GM19025 (cell line): ENCODE data around the gene RANBP1.
"Not testable (repeated sequence)": the region's sequence is repeated elsewhere in the genome, so short reads cannot be mapped to it uniquely, and the experiment has no call there.

ENCODE experiments used
- ATAC-seq: cut with Tn5 transposase; IDR thresholded peaks from one replicate; pipeline ENCODE4 v1.9.1; 2021; ENCODE audit warnings: mild to moderate bottlenecking, low read depth, moderate library complexity; ENCODE audit not compliant: unreplicated experiment

RANBP1 gene

DNA sequence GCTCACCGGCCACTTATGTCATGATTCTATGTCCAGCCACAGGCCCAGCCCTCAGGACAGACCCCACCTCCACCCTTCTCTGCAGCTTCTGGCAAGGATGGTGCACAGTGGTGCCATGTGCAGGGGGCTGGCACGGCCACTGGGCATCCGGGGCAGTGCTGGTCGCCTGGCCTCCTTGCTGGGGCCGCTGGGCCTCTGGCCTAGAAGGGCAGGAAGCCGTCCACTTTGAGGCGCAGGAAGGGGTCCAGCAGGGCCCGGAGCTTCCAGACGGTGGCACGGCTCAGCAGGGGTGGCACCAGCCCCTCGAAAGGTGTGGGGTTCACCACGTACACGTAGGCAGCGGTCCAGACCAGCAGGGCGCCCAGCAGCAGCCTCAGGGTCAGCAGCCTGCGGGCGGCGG is 32.5 kb downstream of the RANBP1 start:
- no peak for ATAC-seq

DNA sequence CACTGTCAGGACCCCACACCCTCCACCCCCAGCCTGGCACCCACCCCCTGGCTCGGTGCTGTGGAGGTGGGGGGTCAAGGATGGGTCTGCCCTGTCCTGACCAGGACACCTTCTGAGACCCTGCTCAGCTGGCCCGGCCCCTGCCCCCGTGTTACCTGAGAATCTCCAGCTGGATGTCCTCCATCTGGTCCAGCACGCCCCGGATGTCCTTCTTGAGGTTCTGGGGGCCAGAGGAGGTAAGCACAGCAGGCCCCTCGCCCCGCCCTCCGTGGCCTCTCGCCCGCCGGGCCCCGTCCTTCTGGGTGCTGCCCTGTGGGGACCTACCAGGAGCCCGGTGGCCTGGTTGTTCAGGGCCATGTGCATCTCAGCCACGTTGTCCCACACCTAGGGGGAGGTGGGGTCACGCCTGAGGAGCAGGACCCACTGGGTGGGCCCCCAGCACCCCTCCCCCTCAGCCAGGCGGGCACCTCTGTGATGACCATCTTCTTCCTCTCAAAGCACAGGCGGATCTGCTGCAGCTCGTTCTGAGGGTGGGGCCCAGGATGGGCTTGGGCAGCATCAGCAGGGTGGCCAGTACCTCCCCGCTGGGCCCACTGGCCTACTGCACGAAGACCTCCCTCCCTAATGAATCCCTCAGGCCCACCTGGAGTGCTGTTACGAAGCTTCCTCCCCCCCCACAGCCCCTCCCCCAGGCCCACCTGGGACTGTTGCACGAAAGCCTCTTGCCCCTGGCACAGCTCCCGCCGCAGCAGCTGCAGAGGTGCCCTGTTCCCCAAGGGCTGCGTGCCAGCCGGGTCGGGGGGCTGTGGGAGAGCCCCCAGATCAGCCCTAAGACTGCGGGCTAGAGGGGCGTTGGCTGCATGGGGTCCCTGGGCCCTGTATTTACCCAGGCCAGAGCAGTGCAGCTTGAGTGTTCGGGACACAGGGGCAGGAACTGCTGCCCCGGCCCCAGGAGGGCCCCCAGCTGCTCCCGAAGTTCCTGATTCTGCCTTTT is 33.6 kb downstream of the RANBP1 start:
- no peak for ATAC-seq

DNA sequence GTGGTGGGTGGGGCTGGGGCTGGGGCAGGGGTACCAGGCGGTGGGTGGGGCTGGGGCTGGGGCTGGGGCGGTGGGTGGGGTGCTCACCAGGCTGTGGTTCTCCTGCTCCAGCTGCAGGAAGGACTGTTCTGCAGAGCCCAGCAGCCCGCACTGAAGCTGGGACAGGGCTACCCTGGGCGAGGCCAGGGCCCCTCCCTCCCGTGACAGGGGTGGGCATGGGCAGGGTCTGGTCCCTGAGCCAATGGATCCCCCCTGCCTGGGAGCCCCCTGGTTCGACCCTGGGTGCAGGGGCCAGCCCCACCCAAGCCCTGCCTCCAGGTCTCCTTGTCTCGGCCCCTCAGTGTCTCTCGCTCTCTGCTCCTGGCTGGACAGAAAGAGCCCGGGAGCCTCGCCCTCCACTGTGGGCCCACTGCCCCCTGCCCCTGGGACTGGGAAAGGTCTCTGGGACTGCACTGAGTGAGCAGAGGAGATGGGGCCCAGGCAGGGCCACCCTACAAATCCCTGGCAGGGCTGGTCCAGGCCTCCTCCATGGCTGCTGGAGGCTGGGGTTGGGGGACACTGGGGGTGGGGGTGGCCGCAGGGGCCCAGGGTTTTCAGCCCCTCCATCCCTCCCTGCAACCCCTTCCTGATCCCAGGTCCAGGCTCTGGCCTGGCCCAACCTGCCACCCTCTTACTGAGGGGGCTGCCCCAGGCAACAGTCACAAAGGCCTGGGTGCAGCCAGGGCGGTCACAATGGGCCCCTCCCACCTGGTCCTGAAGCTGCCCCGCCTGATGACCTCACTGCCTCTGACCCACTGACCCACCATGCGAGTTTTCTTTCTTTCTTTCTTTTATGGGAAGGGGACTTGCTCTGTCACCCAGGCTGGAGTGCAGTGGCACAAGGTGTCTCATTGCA is 34.7 kb downstream of the RANBP1 start, which contains the start of gene CCDC188:
Gene CCDC188, minus strand, starts transcription at position 675 of the 895 bp plus-strand sequence. Its CDS starts 69 bp downstream, at position 606.
- no peak for ATAC-seq

DNA sequence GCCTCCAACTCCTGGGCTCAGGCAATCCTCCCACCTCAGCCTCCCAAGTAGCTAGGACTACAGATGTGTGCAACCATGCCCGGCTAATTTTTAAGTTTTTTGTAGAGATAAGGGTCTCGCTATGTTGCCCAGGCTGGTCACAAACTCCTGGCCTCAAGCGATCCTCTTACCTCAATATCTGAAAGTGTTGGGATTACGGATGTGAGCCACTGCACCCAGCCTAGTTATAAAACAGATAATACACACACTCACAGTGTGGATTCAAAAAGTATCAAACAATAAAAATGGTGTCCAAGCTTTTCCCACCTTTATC is 35.3 kb downstream of the RANBP1 start:
- no peak for ATAC-seq

DNA sequence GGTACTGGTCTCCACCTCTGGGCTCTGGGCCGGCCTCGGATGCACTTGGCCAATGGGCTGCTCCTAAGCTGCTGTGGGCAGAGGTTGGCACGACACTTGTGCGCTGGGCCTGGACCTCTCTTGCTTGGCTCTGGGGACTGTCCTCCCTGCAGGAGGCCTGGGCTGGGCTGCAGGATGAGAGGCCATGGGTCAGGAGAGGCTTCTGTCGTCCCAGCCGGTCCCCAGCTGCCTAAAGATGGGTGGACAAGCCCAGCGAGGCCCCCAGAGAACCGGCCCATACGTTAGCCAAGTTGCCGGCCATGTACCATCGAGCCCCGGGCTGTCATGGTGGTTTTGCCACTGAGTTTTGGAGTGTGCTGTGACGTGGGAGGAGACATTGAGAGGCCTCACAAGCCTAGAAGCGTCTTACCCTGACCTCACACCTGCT is 36.6 kb downstream of the RANBP1 start:
- no peak for ATAC-seq

DNA sequence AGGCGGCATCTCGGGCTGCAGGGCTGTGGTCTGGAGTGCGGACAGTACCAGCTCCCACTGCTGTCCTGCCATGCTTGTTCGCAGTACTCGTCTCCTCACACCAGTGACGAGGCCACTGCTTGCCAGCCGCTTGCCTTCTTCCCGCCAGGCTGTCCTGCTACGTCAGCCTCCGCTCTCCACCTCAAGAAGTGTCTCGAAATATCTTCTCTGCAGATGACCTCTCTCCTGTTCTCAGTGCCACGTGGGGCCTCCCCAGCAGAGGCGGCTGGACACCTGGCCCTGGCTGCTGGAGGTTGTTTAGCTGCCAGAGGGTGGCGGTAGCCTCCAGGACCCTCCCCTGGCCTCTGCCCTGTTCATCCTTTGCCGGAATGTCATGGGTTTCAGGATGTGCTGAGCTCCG is 38.0 kb downstream of the RANBP1 start:
- ATAC-seq, result no peak

DNA sequence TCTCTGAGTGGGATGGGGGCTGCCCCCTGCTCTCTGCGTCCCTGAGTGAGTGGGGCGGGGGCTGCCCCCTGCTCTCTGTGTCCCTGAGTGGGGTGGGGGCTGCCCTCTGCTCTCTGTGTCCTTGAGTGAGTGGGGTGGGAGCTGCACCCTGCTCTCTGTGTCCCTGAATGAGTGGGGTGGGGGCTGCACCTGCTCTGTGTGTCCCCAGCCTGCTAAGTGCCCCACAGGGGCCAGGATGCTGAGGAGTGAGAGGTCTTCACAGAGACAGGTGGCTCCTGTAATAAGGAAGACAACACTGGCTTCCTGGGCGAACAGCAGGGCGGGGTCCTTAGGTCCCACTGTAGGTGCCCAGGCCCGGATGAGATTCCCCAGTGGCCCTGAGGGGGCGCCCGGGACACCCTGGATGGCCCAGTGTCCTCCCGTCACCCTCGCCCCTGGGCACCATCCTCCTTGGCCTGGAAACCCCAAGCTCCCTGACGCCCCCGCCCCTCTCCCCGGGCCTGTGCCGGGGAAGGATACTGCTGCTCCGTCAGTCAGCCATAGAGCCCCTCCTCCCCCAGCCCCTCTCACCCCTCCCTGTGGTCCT is 38.8 kb downstream of the RANBP1 start:
- no peak for ATAC-seq

DNA sequence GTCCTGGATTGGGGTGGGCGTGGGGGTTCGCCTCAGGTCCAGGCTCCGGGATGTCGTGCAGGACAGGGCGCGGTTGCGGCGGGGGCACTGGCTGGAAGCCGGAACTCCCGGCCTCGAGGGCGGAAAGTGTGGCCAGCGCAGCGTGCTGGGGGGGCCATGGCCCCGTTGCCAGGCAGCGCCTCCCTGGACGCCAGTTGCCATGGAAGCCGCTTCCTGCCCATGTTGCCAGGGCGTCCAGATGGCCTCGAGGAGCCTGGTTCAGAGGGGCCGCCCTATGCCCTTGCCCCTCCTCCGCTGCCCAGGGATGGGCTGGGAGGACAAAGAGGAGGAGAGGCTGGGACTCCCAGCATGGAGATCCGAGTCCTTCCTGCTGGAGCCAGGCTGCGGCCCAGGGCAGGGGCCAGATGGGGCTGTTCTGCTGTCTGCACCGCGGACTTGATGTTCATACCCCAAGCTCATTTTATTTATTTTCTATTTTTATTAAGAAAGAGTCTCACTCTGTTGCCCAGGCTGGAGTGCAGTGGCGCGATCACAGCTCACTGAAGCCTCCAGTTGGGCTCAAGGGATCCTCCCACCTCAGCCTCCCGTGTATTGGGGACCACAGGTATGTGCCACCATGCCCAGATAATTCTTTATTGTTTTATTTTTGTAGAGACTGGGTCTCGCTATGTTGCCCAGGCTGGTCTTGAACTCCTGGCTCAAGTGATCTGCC is 39.6 kb downstream of the RANBP1 start:
- no peak for ATAC-seq

DNA sequence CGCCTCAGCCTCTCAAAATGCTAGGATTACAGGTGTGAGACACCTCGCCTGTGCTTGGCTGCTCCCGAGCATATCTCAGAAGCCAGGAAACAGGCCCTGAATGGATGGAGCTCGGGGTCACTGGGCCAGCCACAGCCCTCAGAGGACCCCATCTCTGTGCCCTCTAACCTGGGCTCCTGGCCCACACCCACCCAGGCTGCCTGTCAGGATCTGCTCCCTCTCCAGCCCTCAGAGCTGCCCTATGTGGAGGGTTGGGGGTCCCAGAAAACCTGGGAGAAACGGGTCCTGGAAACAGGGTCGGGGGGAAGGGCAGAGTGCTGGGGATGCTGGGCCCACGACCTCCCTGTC is 40.1 kb downstream of the RANBP1 start:
- no peak for ATAC-seq

DNA sequence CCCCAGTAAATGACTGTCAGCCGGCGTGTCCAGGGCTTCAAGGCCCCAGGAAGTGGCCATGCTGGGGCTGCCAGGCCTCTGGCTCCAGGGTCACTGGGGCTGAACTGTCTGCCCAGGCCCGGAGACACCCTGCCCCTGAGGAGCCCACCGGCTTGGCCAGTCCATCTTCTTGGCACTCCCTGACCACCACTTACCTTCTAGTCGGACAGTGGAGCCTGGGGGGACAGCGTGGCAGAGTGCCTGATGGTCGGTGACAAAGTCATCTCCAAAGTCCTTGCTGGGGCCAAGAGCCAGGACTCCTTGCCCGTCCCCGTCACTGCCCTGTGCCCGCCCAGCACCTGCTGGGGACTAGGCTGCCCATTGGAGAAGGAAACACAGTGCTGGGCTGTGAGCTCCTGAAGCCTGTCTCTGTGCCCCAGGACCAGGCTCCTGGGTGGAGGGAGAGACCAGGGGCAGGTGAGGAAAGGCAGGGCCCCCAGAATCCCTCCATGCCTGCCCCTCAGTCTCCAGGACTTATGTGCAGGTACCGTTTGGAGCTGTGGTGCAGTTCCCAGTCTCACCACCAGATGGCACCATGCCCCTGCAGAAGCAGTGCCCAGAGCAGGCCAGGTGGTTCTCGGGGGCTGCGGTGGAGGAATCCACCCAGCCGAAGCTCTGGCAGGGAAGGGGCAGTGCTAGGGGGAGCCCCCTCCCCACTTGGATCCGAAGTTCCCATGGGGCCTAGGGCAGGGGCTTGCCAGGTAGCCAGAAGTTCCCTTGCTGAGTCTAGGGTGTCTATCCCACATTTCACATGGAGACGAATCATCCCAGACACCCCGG is 40.9 kb downstream of the RANBP1 start:
- ATAC-seq, result no peak

DNA sequence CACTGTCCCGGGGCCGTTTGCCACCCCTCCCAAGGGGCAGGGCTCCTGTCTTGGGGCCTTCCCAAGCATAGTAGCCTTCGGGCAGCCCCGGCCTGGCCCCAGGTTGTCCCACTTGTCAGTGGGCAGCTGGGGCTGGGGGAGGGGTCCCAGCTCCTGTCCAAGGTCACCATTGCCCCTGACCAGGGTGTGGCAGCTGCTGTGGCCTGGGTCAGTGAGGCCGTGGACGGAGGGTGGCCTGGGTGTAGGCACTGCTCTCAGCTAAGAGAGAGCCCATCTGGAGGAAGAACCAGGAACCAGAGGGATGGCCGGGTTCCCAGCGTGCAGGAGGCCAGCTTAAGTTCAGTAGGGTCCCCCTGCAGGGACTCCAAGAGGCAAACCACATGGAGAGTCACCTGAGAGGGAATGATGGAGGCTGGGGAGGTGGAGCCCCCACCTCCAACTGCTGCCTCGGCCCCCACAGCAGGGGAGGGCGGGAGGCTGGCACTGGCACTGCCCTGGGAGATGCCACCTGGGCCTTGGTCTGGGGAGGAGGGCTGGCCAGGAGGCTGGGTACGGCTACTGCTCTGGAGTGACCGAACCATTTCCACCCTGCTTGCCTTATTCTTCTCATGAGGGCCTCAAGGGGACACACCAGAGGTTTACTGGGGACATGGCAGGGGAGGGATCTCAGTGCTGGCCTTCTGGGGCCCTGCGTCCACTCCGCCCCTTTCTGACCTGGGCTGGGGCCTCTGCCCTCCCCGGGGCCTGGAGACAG is 41.7 kb downstream of the RANBP1 start:
- ATAC-seq, result no peak

DNA sequence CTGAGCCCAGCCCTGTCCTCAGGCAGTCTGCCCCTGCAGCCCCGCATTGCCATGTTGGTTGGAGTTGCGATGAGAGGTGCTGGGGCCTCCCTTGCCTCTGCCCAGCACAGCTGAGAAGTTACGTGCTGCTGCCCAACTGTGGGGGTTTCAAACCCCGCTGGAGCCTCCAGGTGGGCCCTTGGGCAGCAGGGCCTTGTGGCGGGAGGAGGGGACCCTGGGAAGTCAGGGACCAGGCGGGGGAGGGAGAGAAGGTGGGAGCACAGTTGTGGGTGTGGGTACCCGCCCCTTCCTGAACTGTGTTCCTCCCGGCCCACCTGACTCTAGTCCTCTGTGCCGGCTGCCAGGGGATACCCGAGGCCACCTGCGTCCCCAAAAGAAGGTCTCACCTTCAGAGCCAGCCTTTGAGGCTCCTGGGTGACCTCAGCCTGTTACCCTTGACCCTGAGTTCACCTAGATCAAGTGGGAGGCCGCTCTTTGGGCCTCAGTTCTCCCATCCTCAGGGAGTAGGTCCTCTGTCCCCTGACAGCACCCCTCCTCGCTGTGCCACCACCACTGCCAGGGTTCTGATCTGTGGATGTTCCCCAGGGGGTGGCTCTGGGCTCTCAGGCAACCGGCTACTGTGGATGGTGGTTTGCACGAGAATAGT is 42.6 kb downstream of the RANBP1 start:
- no peak for ATAC-seq

DNA sequence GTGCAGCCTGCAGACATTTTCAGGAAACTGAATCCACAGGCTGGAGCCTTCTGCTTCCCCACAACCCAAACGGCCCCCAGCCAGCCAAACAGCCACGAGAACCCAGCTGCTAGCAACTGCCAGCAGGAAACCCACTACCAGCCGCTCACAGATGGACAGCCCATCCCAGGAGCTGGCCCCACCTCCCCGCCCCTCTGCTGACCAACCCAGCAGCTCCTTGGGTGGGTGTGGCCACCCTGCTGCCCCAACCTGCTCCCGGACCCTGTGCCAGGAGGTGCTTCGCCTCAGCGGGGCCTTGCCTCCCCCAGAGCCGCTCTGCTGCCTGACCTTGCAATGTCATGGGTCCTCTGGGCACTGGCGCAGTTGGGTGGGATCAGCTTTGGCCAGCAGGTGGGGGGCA is 43.2 kb downstream of the RANBP1 start:
- no peak for ATAC-seq

DNA sequence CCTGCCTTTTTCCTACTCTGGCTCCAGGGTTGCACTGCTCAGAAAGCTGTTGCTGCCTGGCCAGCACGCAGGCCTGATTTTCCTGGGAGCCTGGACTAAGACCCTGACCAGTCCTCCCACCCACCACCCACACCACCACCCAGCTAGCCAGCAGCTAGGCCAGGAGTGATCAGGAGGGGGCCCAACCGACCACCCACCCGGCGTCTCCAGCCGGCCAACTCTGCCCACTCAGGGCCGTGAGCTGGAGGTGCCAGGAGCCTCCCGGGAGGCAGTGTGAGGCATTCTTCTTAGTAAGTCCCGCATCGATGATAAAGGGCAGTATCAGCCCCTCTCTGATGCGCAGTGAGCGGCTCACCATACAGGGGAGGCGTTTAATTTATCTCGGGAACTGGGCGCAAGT is 43.6 kb downstream of the RANBP1 start:
- not testable (repeated sequence) for ATAC-seq

DNA sequence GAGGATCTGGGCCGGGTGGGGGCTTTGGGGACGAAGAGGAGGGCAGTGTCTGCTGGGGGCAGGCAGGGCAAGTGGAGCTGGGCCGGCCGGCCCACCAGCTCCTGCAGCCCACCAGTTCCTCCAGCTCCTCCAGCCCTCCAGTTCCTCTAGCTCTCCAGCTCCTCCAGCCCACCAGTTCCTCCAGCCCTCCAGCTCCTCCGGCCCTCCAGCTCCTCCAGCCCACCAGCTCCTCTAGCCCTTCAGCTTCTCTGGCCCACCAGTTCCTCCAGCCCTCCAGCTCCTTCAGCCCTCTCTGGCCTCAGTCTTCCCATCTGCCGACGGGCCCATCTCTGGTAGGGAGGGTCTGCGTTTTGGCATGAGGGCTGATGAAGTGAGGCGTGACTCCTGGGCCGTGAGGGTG is 44.1 kb downstream of the RANBP1 start:
- ATAC-seq, result no peak

DNA sequence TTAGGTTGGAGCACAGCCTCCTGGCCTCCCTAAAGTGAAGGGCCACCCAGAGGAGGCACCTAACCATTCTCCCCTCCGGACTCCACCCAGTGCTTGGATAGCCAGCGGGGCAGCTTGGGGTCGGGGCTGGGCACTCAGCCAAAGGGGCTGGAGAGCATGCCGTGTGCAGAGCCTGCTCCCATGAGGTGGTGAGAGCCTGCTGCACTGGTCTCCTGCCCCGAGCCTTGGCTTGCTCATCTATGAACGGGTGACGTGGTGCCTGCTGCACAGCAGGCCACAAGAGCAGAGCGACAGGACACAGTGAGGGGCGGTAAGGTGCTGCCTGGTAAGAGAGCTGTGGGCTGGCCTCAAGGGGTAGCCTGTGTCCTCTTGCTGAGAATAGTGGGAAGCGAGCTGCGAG is 49.0 kb downstream of the RANBP1 start:
- no peak for ATAC-seq

DNA sequence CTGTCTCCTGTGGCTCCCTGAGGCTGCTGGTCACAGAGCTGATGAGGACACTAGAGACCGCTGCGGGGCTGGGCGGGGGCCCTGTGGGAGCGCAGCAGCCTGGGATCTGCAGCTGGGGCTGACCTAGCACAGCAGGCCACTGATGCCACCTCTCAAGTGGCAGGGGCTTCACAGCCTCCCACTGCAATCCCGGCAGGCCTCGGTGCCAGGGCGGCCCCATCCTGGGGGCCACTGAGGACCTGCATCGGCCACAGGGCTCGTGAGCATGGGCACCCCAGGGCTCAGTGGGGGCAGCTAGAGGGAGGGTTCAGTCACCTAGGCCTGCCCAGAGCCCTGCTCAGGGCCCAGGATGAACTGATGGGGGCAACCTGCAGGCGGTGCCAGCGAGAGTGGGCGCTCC is 49.5 kb downstream of the RANBP1 start:
- ATAC-seq, result no peak

DNA sequence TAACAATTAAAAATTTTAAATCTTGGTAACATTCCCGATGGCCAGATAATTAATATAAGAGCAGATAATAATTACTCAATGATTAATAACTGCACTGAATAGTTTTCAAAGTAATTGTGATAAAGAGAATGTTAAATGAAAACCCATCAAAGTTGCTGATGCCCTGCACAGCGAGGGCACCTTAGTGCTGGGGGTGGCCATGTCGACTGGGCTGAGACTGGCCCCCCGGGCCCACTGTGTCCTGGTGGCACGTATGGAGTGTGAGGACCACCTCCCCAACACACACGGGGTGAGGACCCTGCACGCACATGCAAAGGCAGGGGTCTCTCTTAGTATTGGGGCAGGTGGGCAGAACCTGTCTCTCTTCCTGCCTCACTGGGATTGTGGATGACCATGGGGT is 50.0 kb downstream of the RANBP1 start:
- no peak for ATAC-seq
